Right kidney (tissue), 1 donor: Measurements from ENCODE around the gene TEX19.
"Not testable (repeated sequence)": the region's sequence is repeated elsewhere in the genome, so short reads cannot be mapped to it uniquely, and the experiment has no call there.

ENCODE experiments used
- DNase-seq: peaks from one replicate; pipeline ENCODE4 v3.0.0-alpha.2; 2016

The TEX19 gene

DNA sequence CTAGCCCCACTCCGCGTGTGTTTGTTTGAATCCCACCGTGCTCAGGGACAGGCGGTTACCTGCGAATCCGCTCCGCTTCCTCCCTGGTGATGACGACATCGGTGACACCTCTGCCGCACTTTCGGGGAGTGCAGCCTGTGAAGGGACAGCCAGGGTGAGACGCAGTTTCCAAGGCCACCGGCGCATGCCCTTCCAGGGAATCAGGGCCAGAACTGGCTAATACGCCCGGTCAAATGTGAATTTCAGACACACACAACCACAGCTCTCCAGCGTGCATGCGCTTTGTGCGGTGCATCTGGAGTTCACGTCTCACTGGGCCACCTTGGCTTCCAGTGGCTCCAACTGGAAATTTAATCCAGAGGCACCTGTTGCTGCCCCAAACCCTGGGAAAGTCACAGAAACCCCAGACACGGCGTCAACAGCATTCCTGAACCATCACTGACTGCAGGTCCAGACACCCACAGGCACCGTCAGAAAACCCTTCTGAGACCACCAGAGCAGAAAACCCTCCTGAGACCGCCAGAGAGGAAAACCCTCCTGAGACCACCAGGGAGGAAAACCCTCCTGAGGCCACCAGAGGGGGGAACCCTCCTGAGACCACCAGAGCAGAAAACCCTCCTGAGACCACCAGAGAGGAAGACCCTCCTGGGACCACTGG is 52.5 kb downstream of the TEX19 start:
- DNase-seq, result no peak

- DNase-seq, result not testable (repeated sequence)
These were observed 53.0 kb downstream of the TEX19 start for GRCh38 chr17:82412081-82412480.

GRCh38 chr17:82412535-82413520 is 53.8 kb downstream of the TEX19 start:
- no peak for DNase-seq
